Colonic mucosa (tissue), 4 donors: ENCODE results near the gene SOWAHA. TPM values are rescaled to one million over a fixed set of nuclear protein-coding genes. Genes with fewer than 3 reads are reported as not detected.

Experiments
- DNase-seq: peaks from one replicate; pipeline ENCODE4 v3.0.0-alpha.2; 2020
- H3K27ac ChIP-seq: fragments of 200-600 bp; one replicate; pipeline ENCODE4 v1.8.0; 2021
- H3K27me3 ChIP-seq: fragments of 200-600 bp; one replicate; pipeline ENCODE4 v1.8.0; 2021
- H3K36me3 ChIP-seq: fragments of 200-600 bp; one replicate; pipeline ENCODE4 v1.8.0; 2021
- H3K4me1 ChIP-seq: fragments of 200-600 bp; one replicate; pipeline ENCODE4 v1.8.0; 2021; ENCODE audit warnings: mild to moderate bottlenecking
- H3K4me3 ChIP-seq: fragments of 200-600 bp; one replicate; pipeline ENCODE4 v1.8.0; 2021
- H3K9ac ChIP-seq, 2 donors: one replicate each; pipeline ENCODE4 v1.7.0; 2013; ENCODE audit warnings: control low read depth in 2 of 2, low read depth in 2 of 2, low read length in 2 of 2
- H3K9me3 ChIP-seq: fragments of 200-600 bp; one replicate; pipeline ENCODE4 v1.8.0; 2021
- CTCF ChIP-seq: fragments of 200-600 bp; IDR thresholded peaks from one replicate; pipeline ENCODE4 v1.8.0; 2022; ENCODE audit warnings: antibody characterized with exemption, mild to moderate bottlenecking
- intact Hi-C: fragments of 100-400 bp; cut with DNase I; formaldehyde crosslinking; loops from one replicate; pipeline ENCODE4 v1.14.1; 2022
- total RNA-seq, 2 donors: library from RNA; stranded (reverse); fragmentation: NEBNext Ultra II Directional in 1 of 2; extraction: Animal tissue kit (Norgen Biotek cat#: 25700) in 1 of 2; gene quantifications; one replicate each; pipeline ENCODE4 v1.2.1, GENCODE V29; 2021
- donor health status: healthy.
- donor health status: DM: no; HTN: no; CAD: no.
- donor health status: DM: no; HTN: no; CAD: no.

SOWAHA gene
- total RNA-seq, 2 donors from 2014 or later, result 12.4 to 30.7 TPM

- Histone ChIP-seq H3K27ac (peak overlapping the region; percentile 66), H3K9ac (peak overlapping the region; percentile 51 to 88), H3K9me3 (no peaks in the 10 kb centered on the region), H3K4me3 (peak overlapping the region; percentile 65), H3K4me1 (no peaks in the 10 kb centered on the region), H3K27me3 (peaks cover 5% of the 10 kb centered on the region), H3K36me3 (no peaks in the 10 kb centered on the region)
- intact Hi-C loops, result no loop called here
- DNase-seq, result peak; percentile 37
- no peak for TF ChIP-seq CTCF
Observed at GRCh38 chr5:132813599-132814502, 749 bp downstream of the SOWAHA start.

- Histone ChIP-seq H3K27ac (no peak overlapping the region), H3K9ac (peak overlapping the region in 1 of 2 donors; percentile 88), H3K27me3 (peaks cover 5% of the 10 kb centered on the region), H3K4me3 (peak overlapping the region; percentile 65), H3K9me3 (no peaks in the 10 kb centered on the region), H3K36me3 (no peaks in the 10 kb centered on the region), H3K4me1 (no peaks in the 10 kb centered on the region)
- no peak for DNase-seq
- TF ChIP-seq CTCF, result no peak
- intact Hi-C loops, result no loop called here
Observed at GRCh38 chr5:132814503-132815294, 1.6 kb downstream of the SOWAHA start.

- TF ChIP-seq CTCF, result no peak
- no peak overlapping the region for H3K9ac ChIP-seq
Observed at GRCh38 chr5:132815454-132815853, 2.4 kb downstream of the SOWAHA start.

GRCh38 chr5:132816083-132816482 is 3.0 kb downstream of the SOWAHA start:
- intact Hi-C loops, result no loop called here
- H3K27ac ChIP-seq, result no peak overlapping the region

More at GRCh38 chr5:132815454-132815853, 2.4 kb downstream of the SOWAHA start:
- Histone ChIP-seq H3K27ac (no peak overlapping the region), H3K4me3 (no peak overlapping the region), H3K36me3 (no peaks in the 10 kb centered on the region), H3K4me1 (no peaks in the 10 kb centered on the region), H3K27me3 (peaks cover 5% of the 10 kb centered on the region), H3K9me3 (no peaks in the 10 kb centered on the region)
- DNase-seq, result no peak
- intact Hi-C loops, result no loop called here

More at GRCh38 chr5:132816083-132816482, 3.0 kb downstream of the SOWAHA start:
- no peak for DNase-seq
- H3K27me3 ChIP-seq, result peaks cover 5% of the 10 kb centered on the region
- no peak overlapping the region for H3K4me3 ChIP-seq
- H3K9me3 ChIP-seq, result no peaks in the 10 kb centered on the region
- H3K4me1 ChIP-seq, result no peaks in the 10 kb centered on the region
- no peak overlapping the region for H3K9ac ChIP-seq
- no peaks in the 10 kb centered on the region for H3K36me3 ChIP-seq
- TF ChIP-seq CTCF, result no peak
